Fibroblast of villous mesenchyme (primary cell): Measurements from ENCODE around the gene TMCC2. TPM values are rescaled to one million over a fixed set of nuclear protein-coding genes. Genes with fewer than 3 reads are reported as not detected.

Source experiments
- DNase-seq: peaks from one replicate; pipeline ENCODE4 v3.0.0-alpha.2; 2010; ENCODE audit warnings: low read depth
- H3K4me3 ChIP-seq: 2 replicates; pipeline ENCODE4 v1.5.1; 2011; ENCODE audit warnings: low read depth, mild to moderate bottlenecking, low read length
- CTCF ChIP-seq: IDR thresholded peaks from 2 replicates; pipeline ENCODE4 v1.5.1; 2012; ENCODE audit warnings: low read depth, mild to moderate bottlenecking, low read length; ENCODE audit not compliant: insufficient read depth
- total RNA-seq: library from RNA; depleted of rRNA; stranded (reverse); fragments of >200 nt; gene quantifications from 2 replicates; pipeline ENCODE4 v1.2.3, GENCODE V29; 2012

TMCC2 gene
- total RNA-seq, 1 donor, result 3.5 TPM

DNA sequence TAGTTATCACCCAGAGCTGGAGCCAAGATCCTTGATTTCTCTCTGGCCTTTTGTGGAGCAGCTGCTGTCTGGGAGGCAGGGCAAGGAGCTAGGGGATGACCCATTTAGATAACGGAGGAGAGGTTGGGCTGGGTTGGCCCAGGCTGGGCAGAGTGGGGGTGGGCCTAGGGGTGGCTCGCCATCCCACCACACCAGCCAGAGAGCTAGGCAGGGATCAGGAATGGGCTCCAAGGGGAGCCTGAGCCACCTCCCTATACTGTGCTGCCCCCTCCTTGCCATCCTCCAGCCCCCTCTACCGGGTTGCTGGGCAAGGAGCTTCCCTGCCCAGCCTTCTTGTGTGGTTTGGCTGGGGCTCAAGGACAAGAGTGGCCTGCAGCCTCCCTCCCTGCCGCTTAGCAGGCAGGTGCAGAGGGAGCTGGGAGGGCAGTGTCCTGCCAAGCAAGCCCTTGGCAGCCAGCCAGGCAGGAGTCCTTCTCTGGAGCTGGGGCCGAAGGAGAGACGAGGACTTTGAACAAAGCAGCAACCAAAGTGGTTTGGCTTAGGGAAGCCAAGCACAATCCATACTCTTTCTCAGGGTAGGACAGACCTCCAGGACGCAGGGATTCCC lies 89.7 kb downstream of the TMCC2 start:
- DNase-seq, result no peak
- no peak overlapping the region for H3K4me3 ChIP-seq
- no peak for TF ChIP-seq CTCF

- DNase-seq, result no peak
- H3K4me3 ChIP-seq, result no peak overlapping the region
- TF ChIP-seq CTCF, result no peak
These were observed 90.7 kb downstream of the TMCC2 start for GRCh38 chr1:205318231-205318991.

DNA sequence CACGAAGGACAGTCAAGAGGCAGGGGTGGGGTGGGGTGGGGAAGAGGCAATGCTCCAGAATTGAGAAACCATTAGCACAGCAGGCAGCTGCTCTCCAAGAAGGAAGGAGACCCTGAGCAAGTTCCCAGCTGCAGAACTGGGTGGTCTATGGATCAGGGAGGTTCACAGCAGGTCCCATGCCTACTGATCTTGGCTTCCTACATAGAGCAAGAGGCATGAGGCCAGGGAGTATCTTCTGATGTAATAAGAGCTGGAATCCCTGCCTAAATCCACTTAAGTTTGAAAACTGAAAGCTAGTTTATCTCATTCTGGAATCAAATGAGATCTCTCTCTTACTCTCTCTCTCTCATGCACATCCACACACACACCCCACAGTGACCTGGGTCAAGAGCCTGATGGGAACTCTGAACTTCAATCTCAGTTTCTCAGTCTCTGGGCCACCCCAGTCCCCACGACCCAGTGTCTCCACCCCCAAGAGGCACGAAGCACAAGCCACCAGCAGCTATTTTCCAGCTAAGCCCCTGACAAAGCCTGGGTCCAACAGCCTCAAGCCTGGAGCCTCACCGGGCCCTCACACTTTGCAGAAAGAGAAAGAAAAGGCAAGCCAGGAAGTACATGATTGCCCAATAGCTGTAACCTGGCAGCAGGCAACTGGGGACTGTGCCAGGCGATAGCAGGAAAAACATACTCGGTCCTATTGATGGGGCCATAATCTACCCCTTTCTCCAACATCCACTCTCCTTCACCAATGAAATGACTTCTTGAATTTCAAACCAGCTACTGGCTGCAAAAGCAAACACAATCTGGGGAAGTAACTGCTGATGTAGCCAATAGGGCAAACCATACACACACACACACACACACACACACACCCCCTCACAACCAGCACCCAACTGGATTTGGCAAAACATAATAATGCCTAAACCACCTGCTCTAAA lies 91.6 kb downstream of the TMCC2 start:
- peak; percentile 82 for DNase-seq
- no peak for TF ChIP-seq CTCF
- H3K4me3 ChIP-seq, result peak overlapping the region; percentile 33

DNA sequence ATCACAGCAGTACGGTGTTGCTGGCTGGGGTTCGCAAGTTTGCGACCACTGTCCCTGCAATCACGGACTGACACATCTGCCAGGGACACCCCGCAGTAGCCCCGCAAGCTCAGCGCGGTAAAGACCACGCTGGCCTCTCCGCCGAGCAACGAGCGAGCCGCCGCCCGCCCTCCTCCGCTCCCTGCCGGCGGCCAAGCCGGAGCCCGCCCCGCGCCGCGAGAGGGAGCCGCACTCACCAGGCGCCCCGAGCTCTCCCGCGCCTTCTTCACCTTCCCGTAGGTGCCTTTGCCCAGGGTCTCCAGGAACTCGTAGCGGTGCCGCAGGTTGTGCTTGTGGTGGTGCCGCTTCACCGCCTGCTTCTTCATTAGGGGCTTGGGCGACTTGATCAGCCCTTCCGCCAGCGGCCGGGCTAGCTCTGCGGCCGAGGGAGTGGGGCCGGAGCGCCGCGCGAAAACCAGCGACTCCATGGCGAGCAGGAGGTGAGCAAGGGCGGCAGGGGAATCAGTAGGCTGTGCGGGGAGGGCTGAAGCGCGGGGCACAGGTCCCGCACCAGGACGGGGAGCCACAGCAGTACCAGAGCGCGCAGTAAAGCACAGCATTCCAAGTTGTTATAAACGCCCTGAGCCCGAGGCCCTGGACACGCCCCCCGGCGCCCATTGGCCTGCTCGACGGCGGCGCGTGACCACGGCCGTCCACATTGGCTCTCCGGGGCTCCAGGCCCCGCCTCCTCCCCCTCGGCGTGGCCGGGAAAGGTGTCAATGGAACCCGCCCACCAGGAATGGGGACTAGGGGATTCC lies 93.6 kb downstream of the TMCC2 start, which contains the start of gene NUAK2:
TSS of gene NUAK2 (minus strand) at position 584 of the 797 bp plus-strand sequence. CDS start at position 467, 117 bp downstream.
- peak; percentile 85 for DNase-seq
- peak; percentile 43 for TF ChIP-seq CTCF
- H3K4me3 ChIP-seq, result peak within 1 kb of the TSS; percentile 92

- no peak for DNase-seq
- TF ChIP-seq CTCF, result no peak
- H3K4me3 ChIP-seq, result no peak overlapping the region
These were observed 94.2 kb downstream of the TMCC2 start for GRCh38 chr1:205321959-205322283.

Other genes with a start within 250 kb of the TMCC2 start
- not detected in 2 replicates for gene CNTN2, start 184.7 kb upstream of the TMCC2 start, total RNA-seq
- 0.97 and 1.3 TPM in 2 replicates for gene TMEM81, start 143.5 kb upstream of the TMCC2 start, total RNA-seq
- gene RBBP5, start 106.0 kb upstream of the TMCC2 start, total RNA-seq, result 14.2 and 22.5 TPM in 2 replicates
- 15.5 and 22.0 TPM in 2 replicates for gene DSTYK, start 16.2 kb upstream of the TMCC2 start, total RNA-seq
- gene NUAK2, start 93.8 kb downstream of the TMCC2 start, total RNA-seq, result 7.1 and 12.1 TPM in 2 replicates
- gene KLHDC8A, start 129.0 kb downstream of the TMCC2 start, total RNA-seq, result not detected in 2 replicates
- not detected in 2 replicates for gene LEMD1, start 194.1 kb downstream of the TMCC2 start, total RNA-seq
- not detected in 2 replicates for gene BLACAT1, start 228.1 kb downstream of the TMCC2 start, total RNA-seq